Measurements from ENCODE around the gene RIC1.
"Not testable (repeated sequence)": the region's sequence is repeated elsewhere in the genome, so short reads cannot be mapped to it uniquely, and the experiment has no call there.

The RIC1 gene

DNA sequence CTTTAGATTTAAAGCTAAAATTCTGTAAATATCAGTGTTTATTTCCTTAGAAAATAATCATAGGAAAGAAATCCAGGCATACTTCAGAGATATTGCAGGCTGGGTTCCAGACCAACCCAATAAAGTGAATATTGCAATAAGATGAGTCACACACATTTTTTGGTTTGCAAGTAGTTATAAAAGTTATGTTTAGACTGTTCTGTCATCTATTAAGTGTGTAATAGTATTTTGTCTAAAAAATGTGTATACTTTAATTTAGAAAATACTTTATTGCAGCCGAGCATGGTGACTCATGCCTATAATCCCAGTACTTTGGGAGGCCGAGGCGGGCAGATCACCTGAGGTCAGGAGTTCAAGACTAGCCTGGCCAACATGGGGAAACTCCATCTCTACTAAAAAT lies 6.9 kb upstream of the RIC1 start:
- DNase-seq = no peak

DNA sequence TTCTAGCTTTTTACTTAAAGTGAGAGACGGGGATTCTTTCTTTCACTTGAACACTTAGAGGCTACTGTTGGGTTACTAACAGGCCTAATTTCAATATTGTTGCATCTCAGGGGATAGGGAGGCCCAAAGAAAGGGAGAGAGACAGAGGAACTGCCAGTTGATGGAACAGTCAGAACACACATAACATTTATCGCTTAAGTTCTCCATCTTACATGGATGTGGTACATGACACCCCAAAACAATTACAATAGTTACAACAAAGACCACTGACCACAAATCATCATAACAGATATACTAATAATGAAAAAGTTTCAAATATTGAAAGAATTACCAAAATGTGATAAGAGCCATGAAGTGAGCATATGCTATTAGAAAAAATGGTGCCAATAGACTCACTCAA lies 4.3 kb upstream of the RIC1 start:
- DNase-seq = no peak

DNA sequence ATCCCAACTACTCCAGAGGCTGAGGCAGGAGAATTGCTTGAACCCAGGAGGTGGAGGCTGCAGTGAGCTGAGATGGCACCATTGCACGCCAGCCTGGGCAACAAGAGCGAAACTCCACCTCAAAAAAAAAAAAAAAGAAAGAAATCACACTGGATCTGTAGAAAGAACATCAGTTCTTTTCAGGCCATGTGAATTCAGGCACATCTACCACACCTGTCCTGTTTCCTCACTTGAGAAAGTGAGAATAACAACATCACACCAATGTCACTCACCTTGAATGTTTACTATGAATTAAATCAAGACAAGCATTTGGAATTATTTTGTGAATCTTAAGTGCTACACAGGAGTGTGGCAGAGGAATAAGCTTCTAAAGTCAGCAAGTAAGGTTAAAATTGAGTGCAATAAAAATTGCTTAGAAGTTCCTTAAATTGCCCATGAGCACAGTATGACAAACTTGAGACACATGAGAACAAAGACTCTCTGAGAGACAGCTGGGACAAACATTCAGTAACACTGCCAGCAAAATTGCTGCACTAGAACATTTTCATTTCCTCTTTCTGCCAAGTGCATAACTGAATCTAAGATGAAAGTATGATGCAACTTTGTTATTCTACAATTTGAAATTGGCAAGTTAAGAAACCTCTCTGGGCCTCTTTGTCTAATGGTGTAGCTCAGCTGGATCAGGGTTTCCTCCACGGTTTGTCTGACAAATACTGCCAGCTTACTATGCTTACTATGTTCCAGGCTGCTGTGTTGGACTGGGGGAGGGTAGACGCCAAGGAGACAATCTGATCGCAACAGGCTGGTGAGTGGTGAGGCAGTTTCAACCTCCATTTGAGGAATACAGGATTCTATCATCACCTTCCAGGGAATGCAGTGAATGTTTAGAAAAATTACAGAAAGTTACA lies 1.9 kb upstream of the RIC1 start:
- DNase-seq = peak; percentile 65

DNA sequence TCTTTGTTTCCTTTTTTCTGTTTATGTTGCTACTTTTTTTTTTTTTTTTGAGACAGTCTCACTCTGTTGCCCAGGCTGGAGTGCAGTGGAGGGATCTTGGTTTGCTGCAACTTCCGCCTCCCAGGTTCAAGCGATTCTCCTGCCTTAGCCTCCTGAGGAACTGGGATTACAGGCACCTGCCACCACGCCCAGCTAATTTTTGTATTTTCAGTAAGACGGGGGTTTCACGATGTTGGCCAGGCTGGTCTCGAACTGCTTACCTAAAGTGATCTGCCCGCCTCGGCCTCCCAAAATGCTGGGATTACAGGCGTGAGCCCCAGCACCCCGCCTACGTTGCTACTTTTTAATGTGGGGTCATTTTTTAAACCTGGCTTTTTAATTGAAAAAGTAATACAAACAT lies 1.2 kb upstream of the RIC1 start:
- not testable (repeated sequence) for DNase-seq

DNA sequence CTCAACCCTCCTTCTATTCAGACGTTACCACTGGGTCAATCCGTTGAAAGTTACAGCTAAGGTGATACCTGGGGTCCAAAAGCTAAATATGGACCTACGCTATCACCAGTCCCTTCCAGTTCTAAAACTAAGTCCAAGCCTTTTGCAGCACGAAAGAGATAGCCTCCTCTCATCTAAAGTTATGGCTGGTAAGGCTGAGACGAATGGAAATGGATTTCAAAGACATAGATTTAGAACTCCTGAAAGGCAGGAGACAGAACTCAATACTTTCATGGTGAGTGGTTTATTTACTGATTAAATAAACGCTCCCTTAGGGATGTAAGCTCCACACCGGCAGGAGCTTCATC lies 751 bp upstream of the RIC1 start:
- DNase-seq = no peak

DNA sequence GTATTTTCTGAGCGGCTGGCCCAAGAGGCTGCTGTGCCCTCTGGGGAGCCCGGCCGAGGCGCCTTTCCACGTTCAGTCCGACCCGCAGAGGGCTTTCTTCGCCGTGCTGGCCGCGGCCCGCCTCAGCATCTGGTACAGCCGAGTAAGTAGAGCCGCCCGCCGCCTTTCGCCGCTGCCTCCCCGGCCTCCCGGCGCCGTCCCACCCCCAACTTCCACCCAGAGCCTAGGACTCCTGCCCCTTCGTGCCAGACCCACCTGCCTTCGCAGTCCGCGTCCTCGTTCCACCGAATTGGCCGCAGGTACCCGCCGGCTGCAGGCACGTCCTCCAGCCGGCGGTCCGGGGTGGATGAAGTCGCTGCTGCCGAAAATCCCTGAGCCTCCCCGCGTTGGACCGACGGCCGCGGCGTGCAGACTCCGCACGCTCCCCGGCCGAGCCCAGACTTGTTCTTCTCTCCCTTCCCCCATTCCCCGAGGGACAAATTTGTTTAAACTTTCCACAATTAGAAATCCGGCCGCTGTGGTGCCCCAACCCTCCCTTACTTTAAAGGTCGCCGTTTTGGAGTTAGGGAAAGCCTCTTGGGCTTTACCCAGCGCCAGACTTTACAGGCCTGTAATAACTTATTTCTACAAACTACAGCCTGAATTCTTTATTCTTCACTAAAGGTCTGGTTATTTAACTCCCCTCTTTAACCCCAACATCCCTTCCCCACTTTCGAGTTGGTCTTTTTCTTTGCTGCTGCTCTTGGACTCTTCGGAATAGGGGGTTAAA lies 589 bp downstream of the RIC1 start:
- DNase-seq = peak; percentile 24

DNA sequence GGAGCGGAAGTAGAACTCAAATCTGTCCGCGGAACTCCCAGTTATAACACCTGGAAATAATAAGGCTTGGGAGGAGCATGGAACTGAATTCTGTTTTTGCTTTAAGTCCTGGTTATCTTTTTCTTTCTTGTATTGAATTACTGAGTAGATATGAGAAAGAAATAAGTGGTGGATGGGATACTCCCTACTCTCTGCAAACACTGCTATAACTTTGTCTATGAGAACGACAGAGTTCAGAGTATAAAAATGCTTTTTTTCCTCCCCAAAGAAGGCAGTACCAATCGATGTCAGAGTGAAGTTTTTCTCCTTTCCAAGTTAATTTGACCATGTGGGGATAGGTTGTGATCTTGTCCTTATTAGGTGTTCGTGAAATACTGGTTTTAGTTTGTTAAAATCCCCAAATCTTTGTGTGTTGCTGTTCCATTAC lies 1.2 kb downstream of the RIC1 start:
- DNase-seq = peak; percentile 26

DNA sequence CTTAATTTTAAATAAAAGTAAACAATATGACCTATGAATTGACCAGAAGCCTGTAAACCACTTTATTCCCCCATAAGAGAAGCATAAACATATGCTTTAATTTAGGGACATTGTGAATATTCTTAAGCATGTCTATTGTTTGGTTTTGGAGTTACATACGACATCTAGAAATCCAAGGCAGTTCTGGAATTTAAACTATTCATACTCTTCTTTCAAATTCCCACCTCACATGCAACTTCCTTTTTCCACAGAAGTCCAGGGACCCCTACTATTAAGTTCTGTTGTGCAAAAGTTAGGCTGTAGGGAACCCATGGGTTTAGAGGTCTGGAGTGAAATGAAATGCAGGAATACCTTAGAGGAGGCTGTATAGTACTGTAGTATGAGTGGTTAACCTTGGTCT lies 2.1 kb downstream of the RIC1 start:
- no peak for DNase-seq

DNA sequence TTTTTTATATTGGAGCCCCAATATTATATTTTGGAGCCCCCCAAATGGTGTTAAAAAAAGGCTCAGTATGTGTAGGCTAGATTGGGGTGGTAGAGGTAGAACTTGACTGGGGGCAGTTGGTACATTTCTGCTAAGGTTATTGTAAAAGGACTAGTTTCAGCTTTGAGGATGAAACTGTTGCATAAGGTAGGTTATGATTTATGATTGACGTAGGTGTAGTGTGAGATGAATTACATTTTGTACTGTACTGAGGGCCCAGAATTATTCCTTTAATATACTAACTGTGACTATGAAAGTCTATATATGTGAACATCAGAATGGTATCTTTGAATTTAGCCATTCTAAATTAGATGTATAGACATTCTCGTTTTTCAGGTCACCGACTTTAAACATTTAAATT lies 3.6 kb downstream of the RIC1 start:
- DNase-seq = no peak

DNA sequence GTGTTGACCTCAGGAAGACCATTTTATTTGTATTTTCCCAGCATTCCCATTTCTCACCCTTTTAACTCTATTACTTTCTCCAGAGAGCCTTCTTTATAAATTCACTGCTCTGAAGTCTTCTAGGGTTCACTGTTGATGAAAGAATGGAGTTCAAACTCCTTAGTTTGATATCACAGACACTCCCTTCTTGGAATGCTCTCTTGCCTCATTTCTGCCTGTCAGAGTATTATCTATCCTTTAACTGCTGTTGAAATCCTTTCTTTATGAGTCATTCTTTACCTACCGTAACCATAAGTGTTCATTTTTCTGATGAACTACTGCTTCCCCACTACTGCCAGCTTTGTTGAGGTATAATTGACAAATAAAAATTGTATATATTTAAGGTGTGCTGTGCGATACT lies 4.3 kb downstream of the RIC1 start:
- no peak for DNase-seq

DNA sequence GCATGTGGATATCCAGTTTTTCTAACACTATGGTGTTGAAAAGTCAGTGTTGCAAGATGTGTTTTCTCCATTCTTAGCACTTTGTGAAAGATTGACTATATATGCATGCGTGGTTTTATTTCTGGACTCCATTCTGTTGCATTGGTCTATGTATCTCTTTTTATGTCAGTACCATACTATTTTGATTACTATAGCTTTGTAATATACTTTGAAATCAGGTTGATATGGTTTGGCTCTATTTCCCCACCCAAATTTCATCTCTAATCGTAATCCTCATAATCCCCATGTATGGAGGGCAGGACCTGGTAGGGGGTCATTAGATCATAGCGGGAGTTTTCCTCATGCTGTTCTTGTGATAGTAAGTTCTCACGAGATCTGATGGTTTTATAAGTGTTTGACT lies 6.5 kb downstream of the RIC1 start:
- no peak for DNase-seq

DNA sequence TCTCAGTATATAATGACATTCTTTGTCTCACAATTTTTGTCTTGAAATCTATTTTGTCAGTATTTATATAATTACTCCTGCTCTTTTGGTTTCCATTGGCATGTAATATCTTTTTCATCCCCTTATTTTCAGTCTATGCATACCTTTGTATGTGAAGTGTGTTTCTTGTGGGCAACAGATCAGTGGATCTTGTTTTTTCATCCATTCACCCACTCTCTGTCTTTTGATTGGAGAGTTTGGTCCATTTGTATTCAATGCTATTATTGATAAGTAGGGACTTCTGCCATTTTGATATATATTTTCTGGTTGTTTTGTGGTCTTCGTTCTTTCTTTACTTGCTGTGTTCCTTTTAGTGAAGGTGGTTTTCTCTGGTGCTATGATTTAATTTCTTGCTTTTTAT lies 10.9 kb downstream of the RIC1 start:
- DNase-seq = no peak

DNA sequence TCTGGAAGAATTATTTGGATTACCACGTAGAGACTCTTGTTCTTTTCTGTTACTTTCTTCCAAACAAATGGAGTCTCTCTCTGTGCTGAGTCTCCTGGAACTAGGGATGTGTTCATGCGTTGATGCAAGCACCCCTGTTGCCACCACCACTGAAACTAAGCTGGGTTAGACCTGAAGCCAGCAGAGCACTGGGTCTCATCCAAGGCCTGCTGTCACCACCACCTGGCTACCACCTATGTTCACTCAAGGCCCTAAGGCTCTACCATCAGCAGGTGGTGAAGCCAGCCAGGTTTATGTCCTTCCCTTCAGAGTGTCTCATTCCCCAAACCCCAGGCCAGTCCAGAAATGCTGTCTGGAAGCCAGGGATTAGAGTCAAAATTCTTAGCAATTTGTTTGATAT lies 13.3 kb downstream of the RIC1 start:
- DNase-seq = no peak

DNA sequence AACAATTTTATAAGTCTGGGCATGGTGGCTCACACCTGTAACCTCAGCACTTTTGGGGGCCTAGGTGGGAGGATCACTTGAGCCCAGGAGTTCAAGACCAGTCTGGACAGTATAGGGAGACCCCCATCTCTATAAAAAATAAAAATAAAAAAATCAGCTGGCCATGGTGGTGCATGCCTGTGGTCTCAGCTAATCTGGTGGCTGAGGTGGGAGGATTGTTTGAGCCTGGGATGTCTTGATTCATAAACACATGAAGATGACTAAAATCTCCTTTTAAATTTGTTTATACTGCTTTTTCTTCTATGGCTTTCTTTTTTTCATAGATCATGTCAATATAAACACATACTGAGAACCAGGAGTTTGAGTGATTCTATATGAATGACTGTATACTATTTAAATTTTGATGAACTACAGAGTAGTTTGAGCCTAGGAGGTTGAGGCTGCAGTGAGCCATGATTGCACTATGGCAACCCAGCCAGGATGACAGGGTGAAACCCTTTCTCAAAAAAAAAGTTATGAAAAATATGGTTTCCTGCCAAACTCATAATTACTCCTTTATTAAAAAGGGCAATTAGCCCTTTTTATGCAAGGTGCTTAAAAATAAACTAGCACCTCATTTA lies 14.2 kb downstream of the RIC1 start:
- no peak for DNase-seq

DNA sequence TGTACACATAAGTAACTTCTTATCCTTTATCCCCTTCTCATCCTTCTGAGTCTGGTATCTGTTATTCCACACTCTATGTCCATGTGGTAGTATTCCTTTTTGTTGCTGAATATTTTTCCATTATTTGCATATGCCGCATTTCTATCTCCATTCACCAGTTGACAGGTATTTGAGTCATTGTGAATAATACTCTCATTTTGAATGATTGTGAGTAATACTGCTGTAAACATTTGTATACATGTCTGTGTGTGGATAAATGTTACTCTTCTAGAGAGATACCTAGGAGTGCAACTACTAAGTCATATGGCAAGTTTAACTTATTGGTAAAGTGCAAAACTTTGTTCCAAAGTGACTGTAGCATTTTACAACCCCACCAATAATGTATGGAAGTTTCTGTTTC lies 15.6 kb downstream of the RIC1 start:
- DNase-seq = no peak

DNA sequence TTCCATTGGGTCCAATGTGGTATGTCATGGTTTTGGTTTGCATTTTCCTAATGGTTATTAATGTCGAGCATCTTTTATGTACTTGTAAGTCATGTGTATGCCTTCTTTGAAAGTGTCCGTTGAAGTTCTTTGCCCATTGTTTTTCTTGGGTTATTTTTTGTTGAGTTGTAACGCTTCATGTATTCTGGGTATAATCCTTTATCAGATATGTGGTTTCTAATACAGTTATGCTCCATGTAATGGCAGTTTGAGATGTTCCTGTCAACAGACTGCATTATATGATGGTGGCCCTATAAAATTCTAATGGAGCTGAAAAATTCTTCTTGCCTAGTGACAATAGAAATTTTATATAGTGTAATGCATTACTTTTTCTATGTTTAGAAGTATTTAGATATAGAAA lies 17.2 kb downstream of the RIC1 start:
- no peak for DNase-seq

DNA sequence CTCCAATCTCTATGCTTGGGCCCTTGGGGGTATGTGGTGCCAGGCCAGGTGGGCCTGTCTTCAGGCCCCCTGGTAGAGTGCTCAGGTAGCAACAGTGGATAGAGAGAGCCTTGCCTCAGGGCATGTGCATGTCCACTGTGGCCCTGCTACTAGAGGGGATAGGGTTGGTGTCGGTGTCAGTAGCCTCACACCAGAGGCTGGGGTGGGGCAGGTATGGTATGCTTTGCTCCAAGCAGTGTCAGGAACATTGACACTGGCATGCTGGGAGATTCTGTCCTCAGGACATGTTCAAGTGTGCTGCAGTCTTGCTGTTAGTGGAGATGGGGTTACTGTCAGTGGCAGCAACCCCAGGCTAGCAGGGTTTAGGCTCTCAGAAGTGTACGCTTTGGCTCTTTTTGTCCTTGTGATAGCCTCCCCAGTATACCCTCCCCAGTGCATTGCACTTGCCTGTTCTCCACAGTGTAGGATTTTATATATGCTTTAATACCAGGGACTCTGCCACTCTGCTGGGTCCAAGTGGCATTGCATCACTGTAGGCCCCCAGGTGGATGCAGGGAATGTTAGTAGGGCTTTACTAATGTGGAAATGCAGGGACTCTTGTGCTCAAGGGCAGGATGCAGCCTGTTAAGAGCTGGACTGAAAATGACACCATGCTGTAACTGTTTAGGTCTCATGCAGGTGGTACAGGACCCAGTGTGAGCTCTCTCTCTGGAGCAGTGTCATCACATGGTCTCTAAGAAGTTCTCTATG lies 21.6 kb downstream of the RIC1 start:
- DNase-seq = no peak

DNA sequence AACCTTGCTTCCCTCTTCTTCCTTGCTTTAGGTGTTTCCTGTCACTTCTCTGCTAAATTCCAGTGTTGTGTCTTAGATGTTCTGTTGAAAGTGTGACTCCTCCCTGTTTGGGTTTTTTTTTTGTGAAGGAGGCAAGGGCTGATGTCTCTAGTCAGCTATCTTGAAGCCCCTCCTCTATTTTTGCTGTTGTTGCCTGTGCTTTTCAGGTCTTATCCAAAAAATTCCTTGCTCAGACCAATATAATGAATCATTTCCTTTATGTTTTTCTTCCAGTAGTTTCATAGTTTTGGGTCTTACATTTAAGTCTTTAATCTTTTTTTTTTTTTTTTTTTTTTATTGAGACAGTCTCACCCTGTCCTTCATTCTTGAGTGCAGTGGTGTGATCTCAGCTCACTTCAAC lies 22.3 kb downstream of the RIC1 start:
- DNase-seq = no peak

DNA sequence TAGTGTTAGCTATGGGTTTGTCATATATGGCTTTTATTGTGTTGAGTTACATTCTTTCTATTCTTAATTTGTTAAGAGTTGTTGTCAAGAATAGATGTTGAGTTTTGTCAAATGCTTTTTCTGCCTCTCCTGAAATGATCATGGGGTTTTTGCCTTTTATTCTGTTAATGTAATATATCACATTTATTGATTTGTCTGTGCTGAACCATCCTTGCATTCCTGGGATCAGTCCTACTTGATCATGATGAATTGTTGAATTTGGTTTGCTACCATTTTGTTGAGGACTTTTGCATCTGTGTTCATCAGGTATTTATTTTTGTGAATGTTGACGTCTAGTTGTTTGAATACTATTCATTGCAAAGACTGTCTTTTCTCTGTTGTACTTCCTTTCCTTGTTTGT lies 23.9 kb downstream of the RIC1 start:
- DNase-seq = no peak

DNA sequence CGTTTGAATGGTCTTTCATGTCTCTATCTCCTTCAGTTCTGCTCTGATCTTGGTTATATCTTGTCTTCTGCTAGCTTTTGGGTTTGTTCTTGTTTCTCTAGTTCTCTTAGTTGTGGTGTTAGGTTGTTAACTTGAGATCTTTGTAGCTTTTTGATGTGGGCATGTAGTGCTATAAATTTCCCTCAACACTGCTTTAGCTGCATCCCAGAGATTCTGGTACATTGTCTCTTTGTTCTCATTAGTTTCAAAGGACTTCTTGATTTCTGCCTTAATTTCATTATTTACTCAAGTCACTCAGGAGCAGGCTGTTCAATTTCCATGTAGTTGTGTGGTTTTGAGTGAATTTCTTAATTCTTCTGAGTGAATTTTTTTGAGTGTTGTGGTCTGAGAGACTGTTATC lies 33.9 kb downstream of the RIC1 start:
- DNase-seq = not testable (repeated sequence)

DNA sequence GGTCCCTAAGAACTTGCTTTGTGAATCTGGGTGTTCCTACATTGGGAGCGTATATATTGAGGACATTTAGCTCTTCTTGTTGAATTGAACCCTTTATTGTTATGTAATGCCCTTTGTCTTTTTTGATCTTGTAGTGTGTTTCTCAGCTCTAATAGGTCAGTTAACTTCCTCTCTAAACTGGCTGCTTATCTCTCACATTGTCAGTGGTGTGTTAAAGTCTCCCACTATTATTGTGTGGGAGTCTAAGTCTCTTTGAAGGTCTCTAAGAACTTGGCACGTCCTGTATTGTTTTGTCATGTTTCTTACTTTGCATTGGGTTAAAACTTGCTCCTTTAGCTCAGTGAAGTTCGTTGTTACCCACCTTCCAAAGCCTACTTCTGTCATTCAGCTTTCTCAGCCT lies 36.2 kb downstream of the RIC1 start:
- DNase-seq = no peak

DNA sequence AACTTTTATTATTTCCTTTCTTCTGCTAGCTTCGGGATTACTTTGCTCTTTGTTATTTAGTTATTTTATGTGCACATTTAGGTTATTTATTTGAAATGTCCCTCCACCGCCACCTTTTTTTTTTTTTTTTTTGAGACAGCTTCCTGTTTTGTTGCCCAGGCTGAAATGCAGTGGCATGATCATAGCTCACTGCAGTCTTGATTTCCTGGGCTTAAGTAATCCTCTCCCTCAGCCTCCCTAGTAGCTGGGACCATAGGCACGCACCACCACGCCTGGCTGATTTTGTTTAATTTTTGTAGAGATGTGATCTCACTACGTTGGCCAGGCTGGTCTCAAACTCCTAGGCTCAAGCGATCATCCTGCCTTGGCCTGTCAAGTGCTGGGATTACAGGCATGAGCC lies 38.5 kb downstream of the RIC1 start:
- DNase-seq = no peak

DNA sequence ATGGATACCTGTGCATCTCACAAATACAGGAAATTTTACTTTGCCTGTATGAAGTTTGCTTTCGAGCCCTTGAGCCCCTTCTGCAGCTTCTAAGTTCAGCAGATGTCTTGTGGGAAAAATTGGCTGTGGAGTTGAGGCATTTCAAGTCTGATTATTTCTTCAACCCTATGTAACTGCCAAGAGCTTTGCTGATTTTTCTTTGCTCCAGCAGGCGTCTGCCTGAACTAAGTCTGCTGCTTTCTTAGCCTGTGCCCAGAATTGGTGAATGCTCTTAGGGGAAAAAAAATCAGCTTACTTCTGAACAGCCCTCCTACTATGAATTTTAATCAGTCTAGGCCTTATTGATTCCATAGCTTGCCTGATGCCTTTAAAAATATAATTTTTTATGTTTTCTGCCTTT lies 41.2 kb downstream of the RIC1 start:
- no peak for DNase-seq

All from NCI-H446 treated with DMSO at 0.1 percent for 48 hours (cell line).